Prostate gland (tissue), 2 donors: ENCODE measurements around the gene P2RY2. TPM values are rescaled to one million over a fixed set of nuclear protein-coding genes. Genes with fewer than 3 reads are reported as not detected.

Experiments
- DNase-seq: peaks from one replicate; pipeline ENCODE4 v3.0.0-alpha.2; 2019; ENCODE audit warnings: low spot score
- H3K27ac ChIP-seq, 2 donors: fragments of 200-600 bp; sonication (generic); 2 replicates each; pipeline ENCODE4 v1.5.1; 2017 to 2019
- H3K27me3 ChIP-seq: fragments of 200-600 bp; sonication (generic); replicated peaks from 2 replicates; pipeline ENCODE4 v1.5.1; 2019; ENCODE audit not compliant: insufficient read depth
- H3K36me3 ChIP-seq, 2 donors: fragments of 200-600 bp; sonication (generic); 1 replicate in 1 of 2; 2 replicates in 1 of 2; pipeline versions ENCODE4 v1.5.1 to v1.8.1; 2017 to 2019
- H3K4me1 ChIP-seq: fragments of 200-600 bp; sonication (generic); replicated peaks from 2 replicates; pipeline ENCODE4 v1.5.1; 2019
- H3K4me3 ChIP-seq, 2 donors: fragments of 200-600 bp; sonication (generic); 2 replicates each; pipeline ENCODE4 v1.5.1; 2017 to 2019
- H3K9me3 ChIP-seq: fragments of 200-600 bp; sonication (generic); 2 replicates; pipeline ENCODE4 v1.5.1; 2017
- CTCF ChIP-seq, 4 experiments: fragments of 200-600 bp in 2 of 4; fragments of 450-650 bp in 2 of 4; sonication (generic) in 2 of 4; IDR thresholded peaks; 1 replicate in 3 of 4; 2 replicates in 1 of 4; pipeline ENCODE4 v1.5.1; 2016 to 2019; ENCODE audit warnings: antibody characterized with exemption in 4 of 4, mild to moderate bottlenecking in 2 of 4, moderate library complexity in 2 of 4
- POLR2A ChIP-seq: fragments of 450-650 bp; IDR thresholded peaks from one replicate; pipeline ENCODE4 v1.6.1; 2016; ENCODE audit warnings: antibody characterized with exemption, mild to moderate bottlenecking
- POLR2AphosphoS5 ChIP-seq: sonication (generic); formaldehyde crosslinking; IDR thresholded peaks from one replicate; pipeline ENCODE4 v1.6.1; 2017; ENCODE audit warnings: antibody characterized with exemption
- WGBS: methylation state at CpG from one replicate; pipeline ENCODE4 v1.1.5; 2018; 5-methylcytosine and 5-hydroxymethylcytosine counted together
- intact Hi-C: fragments of 100-400 bp; cut with DNase I; formaldehyde crosslinking; loops from one replicate; pipeline ENCODE4 v1.14.2; 2022
- total RNA-seq, 2 donors: library from RNA; depleted of rRNA; stranded (reverse); fragments of >200 nt; gene quantifications; one replicate each; pipeline ENCODE4 v1.1.0, GENCODE V29; 2016

The P2RY2 gene
- total RNA-seq, 2 donors from 2014 or later, result 2.7 to 3.5 TPM

GRCh38 chr11:73281796-73282660 is 63.9 kb downstream of the P2RY2 start:
- no peaks in the 10 kb centered on the region for H3K4me1 ChIP-seq
- H3K9me3 ChIP-seq, result no peaks in the 10 kb centered on the region
- no peaks in the 10 kb centered on the region for H3K27me3 ChIP-seq
- intact Hi-C loops, result no loop called here
- no peak overlapping the region for H3K27ac ChIP-seq
- no peaks in the 10 kb centered on the region for H3K36me3 ChIP-seq
- DNase-seq, result no peak
- WGBS, result 92% methylated on average over 3 of the region's 3 CpGs
- no peak overlapping the region for H3K4me3 ChIP-seq
- TF ChIP-seq POLR2AphosphoS5 (no peak), POLR2A (no peak), CTCF (IDR thresholded peaks at IDR 0.05) (no peak)

- TF ChIP-seq CTCF (IDR thresholded peaks at IDR 0.05) (no peak), POLR2AphosphoS5 (no peak), POLR2A (no peak)
- Histone ChIP-seq H3K36me3 (no peaks in the 10 kb centered on the region), H3K27me3 (no peaks in the 10 kb centered on the region), H3K27ac (no peak overlapping the region), H3K4me3 (no peak overlapping the region), H3K9me3 (no peaks in the 10 kb centered on the region), H3K4me1 (no peaks in the 10 kb centered on the region)
- intact Hi-C loops, result no loop called here
- WGBS, result 68% methylated on average over 10 of the region's 10 CpGs
- DNase-seq, result no peak
These were observed 65.4 kb downstream of the P2RY2 start for GRCh38 chr11:73283276-73284000.

- WGBS, result 89% methylated on average over 3 of the region's 3 CpGs
- Histone ChIP-seq H3K4me1 (no peaks in the 10 kb centered on the region), H3K4me3 (no peak overlapping the region), H3K27me3 (no peaks in the 10 kb centered on the region), H3K27ac (no peak overlapping the region), H3K9me3 (no peaks in the 10 kb centered on the region), H3K36me3 (no peaks in the 10 kb centered on the region)
- TF ChIP-seq POLR2AphosphoS5 (no peak), CTCF (IDR thresholded peaks at IDR 0.05) (no peak), POLR2A (no peak)
- intact Hi-C loops, result no loop called here
- no peak for DNase-seq
These were observed 66.0 kb downstream of the P2RY2 start for GRCh38 chr11:73284106-73284505.

GRCh38 chr11:73285721-73286120 is 67.6 kb downstream of the P2RY2 start:
- H3K27me3 ChIP-seq, result no peaks in the 10 kb centered on the region
- H3K4me1 ChIP-seq, result no peaks in the 10 kb centered on the region
- WGBS, result 94% methylated on average over 1 of the region's 1 CpG
- no peak overlapping the region for H3K27ac ChIP-seq
- intact Hi-C loops, result loop anchor here (5.0 kb wide), 1 partner anchor 98 kb away; no protein-coding TSS in a partner anchor
- no peaks in the 10 kb centered on the region for H3K36me3 ChIP-seq
- H3K4me3 ChIP-seq, result no peak overlapping the region
- H3K9me3 ChIP-seq, result no peaks in the 10 kb centered on the region
- DNase-seq, result no peak
- TF ChIP-seq POLR2A (no peak), POLR2AphosphoS5 (no peak), CTCF (IDR thresholded peaks at IDR 0.05) (no peak)

Other genes with a start within 250 kb of the P2RY2 start
- 10 to 100 TPM in 1 of 2 donors, 1 to 10 TPM in 1; 9.9 to 45.3 TPM for gene FCHSD2, start 76.0 kb upstream of the P2RY2 start, total RNA-seq
- 1 to 10 TPM in 1 of 2 donors, under 1 TPM in 1; 0.64 to 3.5 TPM for gene P2RY6, start 54.1 kb downstream of the P2RY2 start, total RNA-seq
- 10 to 100 TPM; 34.0 to 66.9 TPM for gene ARHGEF17, start 90.0 kb downstream of the P2RY2 start, total RNA-seq
- gene RELT, start 158.1 kb downstream of the P2RY2 start, total RNA-seq, result 10 to 100 TPM in 1 of 2 donors, under 1 TPM in 1; 0.96 to 10.3 TPM